DOHH2 (cell line): ENCODE data around the gene NBAS.

Source experiments
- H3F3A ChIP-seq: fragments of 200-600 bp; sonication (generic), shearing (Covaris generic); 2 replicates; pipeline ENCODE4 v1.6.0; 2016; ENCODE audit warnings: antibody characterized with exemption, mild to moderate bottlenecking; ENCODE audit not compliant: control insufficient read depth, insufficient read depth
- H3K27ac ChIP-seq: fragments of 200-600 bp; sonication (generic); 2 replicates; pipeline ENCODE4 v1.5.1; 2014; ENCODE audit warnings: low read depth, mild to moderate bottlenecking, low read length, moderate library complexity
- H3K27me3 ChIP-seq: fragments of 200-600 bp; sonication (generic); 2 replicates; pipeline ENCODE4 v1.6.1; 2014; ENCODE audit warnings: mild to moderate bottlenecking, low read length, mixed read lengths; ENCODE audit not compliant: control insufficient read depth
- H3K36me3 ChIP-seq: fragments of 200-600 bp; sonication (generic); 2 replicates; pipeline ENCODE4 v1.6.1; 2014; ENCODE audit warnings: mild to moderate bottlenecking, low read length, moderate library complexity, mixed read lengths; ENCODE audit not compliant: control insufficient read depth
- H3K4me1 ChIP-seq: fragments of 200-600 bp; sonication (generic); 2 replicates; pipeline ENCODE4 v1.6.1; 2014; ENCODE audit warnings: mild to moderate bottlenecking, low read length, mixed read lengths; ENCODE audit not compliant: control insufficient read depth
- H3K4me2 ChIP-seq: fragments of 200-600 bp; sonication (generic); 2 replicates; pipeline ENCODE4 v1.6.0; 2014; ENCODE audit warnings: mild to moderate bottlenecking, low read length, moderate library complexity
- H3K4me3 ChIP-seq: fragments of 200-600 bp; sonication (generic); 2 replicates; pipeline ENCODE4 v1.5.1; 2014; ENCODE audit warnings: mild to moderate bottlenecking, low read length, mixed read lengths
- H3K79me2 ChIP-seq: fragments of 200-600 bp; sonication (generic); 2 replicates; pipeline ENCODE4 v1.6.1; 2014; ENCODE audit warnings: mild to moderate bottlenecking, low read length, mixed read lengths; ENCODE audit not compliant: control insufficient read depth
- H3K9me2 ChIP-seq: fragments of 200-600 bp; sonication (generic); replicated peaks from 2 replicates; pipeline ENCODE4 v1.6.1; 2014; ENCODE audit warnings: mild to moderate bottlenecking, low read length, mixed read lengths; ENCODE audit not compliant: control insufficient read depth
- H3K9me3 ChIP-seq: fragments of 200-600 bp; sonication (generic); 2 replicates; pipeline ENCODE4 v1.6.1; 2014; ENCODE audit warnings: antibody characterized with exemption, low read length, mixed read lengths; ENCODE audit not compliant: control insufficient read depth, insufficient read depth
- H4K20me1 ChIP-seq: fragments of 200-600 bp; sonication (generic); 2 replicates; pipeline ENCODE4 v1.6.0; 2014; ENCODE audit warnings: low read depth, mild to moderate bottlenecking, antibody characterized with exemption, low read length, moderate library complexity; ENCODE audit not compliant: control insufficient read depth, insufficient read depth
- CTCF ChIP-seq: fragments of 200-600 bp; sonication (generic); IDR thresholded peaks from one replicate; pipeline ENCODE4 v1.5.1; 2014; ENCODE audit warnings: antibody characterized with exemption, mild to moderate bottlenecking, low read depth, low read length; ENCODE audit not compliant: poor library complexity, severe bottlenecking
- EZH2phosphoT487 ChIP-seq: fragments of 200-600 bp; sonication (generic); IDR thresholded peaks from 2 replicates; pipeline ENCODE4 v1.6.1; 2017; ENCODE audit warnings: borderline replicate concordance, mild to moderate bottlenecking, antibody characterized with exemption, low read length, moderate library complexity, mixed read lengths

NBAS gene

GRCh38 chr2:15472876-15473275, 88.3 kb downstream of the NBAS start:
- Histone ChIP-seq H3K27me3 (no peaks in the 10 kb centered on the region), H3K4me1 (no peaks in the 10 kb centered on the region), H3K9me3 (no peaks in the 10 kb centered on the region), H3K4me2 (no peak overlapping the region), H3K36me3 (peaks cover 24% of the 10 kb centered on the region), H3K79me2 (no peaks in the 10 kb centered on the region), H3K9me2 (no peaks in the 10 kb centered on the region), H3K27ac (no peak overlapping the region), H3F3A (no peaks in the 10 kb centered on the region), H4K20me1 (no peaks in the 10 kb centered on the region), H3K4me3 (no peak overlapping the region)
- TF ChIP-seq EZH2phosphoT487 (no peak), CTCF (no peak)

- H3K27ac ChIP-seq: no peak overlapping the region
- H3K4me1 ChIP-seq: no peaks in the 10 kb centered on the region
- no peaks in the 10 kb centered on the region for H3K79me2 ChIP-seq
- peaks cover 31% of the 10 kb centered on the region for H3K36me3 ChIP-seq
- no peak overlapping the region for H3K4me2 ChIP-seq
- no peaks in the 10 kb centered on the region for H3F3A ChIP-seq
- H3K27me3 ChIP-seq: no peaks in the 10 kb centered on the region
- no peaks in the 10 kb centered on the region for H3K9me2 ChIP-seq
- H3K9me3 ChIP-seq: no peaks in the 10 kb centered on the region
- TF ChIP-seq EZH2phosphoT487 (no peak), CTCF (no peak)
- no peak overlapping the region for H3K4me3 ChIP-seq
- no peaks in the 10 kb centered on the region for H4K20me1 ChIP-seq
Measured at GRCh38 chr2:15472133-15472532, 89.0 kb downstream of the NBAS start.

- H3K27ac ChIP-seq: no peak overlapping the region
- peaks cover 32% of the 10 kb centered on the region for H3K36me3 ChIP-seq
- H3F3A ChIP-seq: no peaks in the 10 kb centered on the region
- H3K9me2 ChIP-seq: no peaks in the 10 kb centered on the region
- no peaks in the 10 kb centered on the region for H3K27me3 ChIP-seq
- H3K79me2 ChIP-seq: no peaks in the 10 kb centered on the region
- H3K4me3 ChIP-seq: no peak overlapping the region
- no peak overlapping the region for H3K4me2 ChIP-seq
- H4K20me1 ChIP-seq: no peaks in the 10 kb centered on the region
- no peaks in the 10 kb centered on the region for H3K9me3 ChIP-seq
- H3K4me1 ChIP-seq: no peaks in the 10 kb centered on the region
- TF ChIP-seq CTCF (no peak), EZH2phosphoT487 (no peak)
Measured at GRCh38 chr2:15471606-15472005, 89.5 kb downstream of the NBAS start.

- Histone ChIP-seq H4K20me1 (no peaks in the 10 kb centered on the region), H3K9me2 (no peaks in the 10 kb centered on the region), H3K4me3 (no peak overlapping the region), H3K79me2 (no peaks in the 10 kb centered on the region), H3K27ac (no peak overlapping the region), H3F3A (no peaks in the 10 kb centered on the region), H3K4me2 (no peak overlapping the region), H3K36me3 (peaks cover 26% of the 10 kb centered on the region), H3K9me3 (no peaks in the 10 kb centered on the region), H3K4me1 (peaks cover 22% of the 10 kb centered on the region), H3K27me3 (no peaks in the 10 kb centered on the region)
- no peak for TF ChIP-seq CTCF
Measured at GRCh38 chr2:15460112-15460620, 101.0 kb downstream of the NBAS start.
